Measurements from ENCODE around the gene CCDC178. TPM values are rescaled to one million over a fixed set of nuclear protein-coding genes. Genes with fewer than 3 reads are reported as not detected.

Gene CCDC178
- polyA plus RNA-seq, 1 donor from 2014 or later = not detected

DNA sequence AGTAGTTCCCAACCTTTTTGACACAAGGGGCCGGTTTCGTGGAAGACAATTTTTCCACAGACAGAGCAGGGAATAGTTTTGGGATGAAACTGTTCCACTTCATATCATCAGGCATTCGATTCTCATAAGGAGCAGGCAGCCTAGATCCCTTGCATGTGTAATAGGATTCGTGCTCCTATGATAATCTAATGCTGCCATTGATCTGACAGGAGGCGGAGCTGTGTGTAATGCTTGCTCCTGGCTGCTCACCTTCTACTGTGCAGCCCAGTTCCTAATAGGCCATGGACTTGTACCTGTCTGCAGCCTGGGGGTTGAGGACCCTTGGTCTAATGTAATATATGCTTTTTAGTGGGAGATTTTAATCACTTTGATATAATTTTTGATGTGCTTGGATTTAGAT is 479.0 kb downstream of the CCDC178 start:
- H3F3A ChIP-seq (ENCODE audit: insufficient read depth, low read length, poor library complexity, severe bottlenecking) = no peaks in the 10 kb centered on the region
- no peak overlapping the region for H3K27ac ChIP-seq (ENCODE audit: low read length)
- no peak overlapping the region for H3K4me3 ChIP-seq (ENCODE audit: low read length)
- no peak overlapping the region for H3K9ac ChIP-seq (ENCODE audit: low read length)
- H2AFZ ChIP-seq (ENCODE audit: low read depth, low read length) = no peak overlapping the region
- TF ChIP-seq RAD21 (conservative IDR thresholded peaks at IDR 0.05) (no peak), EP300 (conservative IDR thresholded peaks at IDR 0.05; ENCODE audit: poor library complexity, severe bottlenecking) (no peak), MXI1 (conservative IDR thresholded peaks at IDR 0.05; ENCODE audit: poor library complexity, severe bottlenecking) (no peak), EZH2 (IDR thresholded peaks at IDR 0.05; ENCODE audit: borderline replicate concordance, insufficient read depth, low read length, poor library complexity, severe bottlenecking) (no peak)
- TF ChIP-seq, protein P1, sequence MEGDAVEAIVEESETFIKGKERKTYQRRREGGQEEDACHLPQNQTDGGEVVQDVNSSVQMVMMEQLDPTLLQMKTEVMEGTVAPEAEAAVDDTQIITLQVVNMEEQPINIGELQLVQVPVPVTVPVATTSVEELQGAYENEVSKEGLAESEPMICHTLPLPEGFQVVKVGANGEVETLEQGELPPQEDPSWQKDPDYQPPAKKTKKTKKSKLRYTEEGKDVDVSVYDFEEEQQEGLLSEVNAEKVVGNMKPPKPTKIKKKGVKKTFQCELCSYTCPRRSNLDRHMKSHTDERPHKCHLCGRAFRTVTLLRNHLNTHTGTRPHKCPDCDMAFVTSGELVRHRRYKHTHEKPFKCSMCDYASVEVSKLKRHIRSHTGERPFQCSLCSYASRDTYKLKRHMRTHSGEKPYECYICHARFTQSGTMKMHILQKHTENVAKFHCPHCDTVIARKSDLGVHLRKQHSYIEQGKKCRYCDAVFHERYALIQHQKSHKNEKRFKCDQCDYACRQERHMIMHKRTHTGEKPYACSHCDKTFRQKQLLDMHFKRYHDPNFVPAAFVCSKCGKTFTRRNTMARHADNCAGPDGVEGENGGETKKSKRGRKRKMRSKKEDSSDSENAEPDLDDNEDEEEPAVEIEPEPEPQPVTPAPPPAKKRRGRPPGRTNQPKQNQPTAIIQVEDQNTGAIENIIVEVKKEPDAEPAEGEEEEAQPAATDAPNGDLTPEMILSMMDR (IDR thresholded peaks at IDR 0.05; ENCODE audit: poor library complexity, severe bottlenecking) = no peak
- no peaks in the 10 kb centered on the region for H4K20me1 ChIP-seq (ENCODE audit: insufficient read depth)
- H3K4me2 ChIP-seq (ENCODE audit: low read length) = no peak overlapping the region
- no peaks in the 10 kb centered on the region for H3K79me2 ChIP-seq (replicated peaks; ENCODE audit: insufficient read depth, low read length)
- no peaks in the 10 kb centered on the region for H3K9me2 ChIP-seq (ENCODE audit: insufficient read depth, low read length)
- no peaks in the 10 kb centered on the region for H3K27me3 ChIP-seq (ENCODE audit: insufficient read depth, low read depth, low read length)
- no peaks in the 10 kb centered on the region for H3K9me3 ChIP-seq (ENCODE audit: low read length)
- no peaks in the 10 kb centered on the region for H3K36me3 ChIP-seq (ENCODE audit: insufficient read depth, low read length)

DNA sequence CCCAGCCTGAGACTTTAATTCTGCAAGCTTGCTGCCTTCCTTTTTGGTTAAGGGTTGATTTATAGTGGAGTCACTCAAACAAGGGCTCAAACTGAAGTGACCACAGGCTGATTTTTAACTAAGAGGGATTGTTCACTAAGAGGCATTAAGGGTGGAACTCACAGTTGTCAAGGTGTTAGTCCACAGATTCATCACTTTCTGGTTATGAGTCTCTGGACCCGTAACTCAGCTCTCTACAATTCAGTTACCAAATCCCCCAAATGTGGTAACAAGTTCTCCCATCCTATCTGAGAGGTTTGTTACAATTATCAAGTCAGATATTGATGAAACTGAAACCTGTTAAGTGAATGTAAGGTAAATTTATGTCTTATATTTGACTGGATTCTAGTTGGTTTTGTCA is 481.8 kb downstream of the CCDC178 start:
- Histone ChIP-seq H3K27me3 (ENCODE audit: insufficient read depth, low read depth, low read length) (no peaks in the 10 kb centered on the region), H3K36me3 (ENCODE audit: insufficient read depth, low read length) (no peaks in the 10 kb centered on the region), H3K9ac (ENCODE audit: low read length) (no peak overlapping the region)

More for the DNA sequence above, 481.8 kb downstream of the CCDC178 start:
- no peaks in the 10 kb centered on the region for H3K79me2 ChIP-seq (replicated peaks; ENCODE audit: insufficient read depth, low read length)
- H3F3A ChIP-seq (ENCODE audit: insufficient read depth, low read length, poor library complexity, severe bottlenecking) = no peaks in the 10 kb centered on the region
- no peak for TF ChIP-seq POLR2AphosphoS5 (IDR thresholded peaks at IDR 0.05)
- no peak for TF ChIP-seq EZH2 (IDR thresholded peaks at IDR 0.05; ENCODE audit: borderline replicate concordance, insufficient read depth, low read length, poor library complexity, severe bottlenecking)
- TF ChIP-seq, protein P1 (IDR thresholded peaks at IDR 0.05; ENCODE audit: poor library complexity, severe bottlenecking) = no peak
- TF ChIP-seq RAD21 (conservative IDR thresholded peaks at IDR 0.05) = no peak
- TF ChIP-seq TAF1 (IDR thresholded peaks at IDR 0.05; ENCODE audit: low read depth) = no peak
- no peak for TF ChIP-seq SMC3 (conservative IDR thresholded peaks at IDR 0.05; ENCODE audit: poor library complexity)
- no peak for TF ChIP-seq EP300 (conservative IDR thresholded peaks at IDR 0.05; ENCODE audit: poor library complexity, severe bottlenecking)
- TF ChIP-seq, protein P2, sequence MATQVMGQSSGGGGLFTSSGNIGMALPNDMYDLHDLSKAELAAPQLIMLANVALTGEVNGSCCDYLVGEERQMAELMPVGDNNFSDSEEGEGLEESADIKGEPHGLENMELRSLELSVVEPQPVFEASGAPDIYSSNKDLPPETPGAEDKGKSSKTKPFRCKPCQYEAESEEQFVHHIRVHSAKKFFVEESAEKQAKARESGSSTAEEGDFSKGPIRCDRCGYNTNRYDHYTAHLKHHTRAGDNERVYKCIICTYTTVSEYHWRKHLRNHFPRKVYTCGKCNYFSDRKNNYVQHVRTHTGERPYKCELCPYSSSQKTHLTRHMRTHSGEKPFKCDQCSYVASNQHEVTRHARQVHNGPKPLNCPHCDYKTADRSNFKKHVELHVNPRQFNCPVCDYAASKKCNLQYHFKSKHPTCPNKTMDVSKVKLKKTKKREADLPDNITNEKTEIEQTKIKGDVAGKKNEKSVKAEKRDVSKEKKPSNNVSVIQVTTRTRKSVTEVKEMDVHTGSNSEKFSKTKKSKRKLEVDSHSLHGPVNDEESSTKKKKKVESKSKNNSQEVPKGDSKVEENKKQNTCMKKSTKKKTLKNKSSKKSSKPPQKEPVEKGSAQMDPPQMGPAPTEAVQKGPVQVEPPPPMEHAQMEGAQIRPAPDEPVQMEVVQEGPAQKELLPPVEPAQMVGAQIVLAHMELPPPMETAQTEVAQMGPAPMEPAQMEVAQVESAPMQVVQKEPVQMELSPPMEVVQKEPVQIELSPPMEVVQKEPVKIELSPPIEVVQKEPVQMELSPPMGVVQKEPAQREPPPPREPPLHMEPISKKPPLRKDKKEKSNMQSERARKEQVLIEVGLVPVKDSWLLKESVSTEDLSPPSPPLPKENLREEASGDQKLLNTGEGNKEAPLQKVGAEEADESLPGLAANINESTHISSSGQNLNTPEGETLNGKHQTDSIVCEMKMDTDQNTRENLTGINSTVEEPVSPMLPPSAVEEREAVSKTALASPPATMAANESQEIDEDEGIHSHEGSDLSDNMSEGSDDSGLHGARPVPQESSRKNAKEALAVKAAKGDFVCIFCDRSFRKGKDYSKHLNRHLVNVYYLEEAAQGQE (IDR thresholded peaks at IDR 0.05; ENCODE audit: borderline replicate concordance) = no peak
- no peak for TF ChIP-seq MXI1 (conservative IDR thresholded peaks at IDR 0.05; ENCODE audit: poor library complexity, severe bottlenecking)
- no peak overlapping the region for H2AFZ ChIP-seq (ENCODE audit: low read depth, low read length)
- H4K20me1 ChIP-seq (ENCODE audit: insufficient read depth) = no peaks in the 10 kb centered on the region
- H3K9me3 ChIP-seq (ENCODE audit: low read length) = no peaks in the 10 kb centered on the region
- H3K9me2 ChIP-seq (ENCODE audit: insufficient read depth, low read length) = no peaks in the 10 kb centered on the region
- no peak overlapping the region for H3K4me3 ChIP-seq (ENCODE audit: low read length)
- no peak overlapping the region for H3K4me2 ChIP-seq (ENCODE audit: low read length)
- H3K27ac ChIP-seq (ENCODE audit: low read length) = no peak overlapping the region
